Smooth muscle cell of the brain vasculature (primary cell): ENCODE data around the gene ARHGAP36.

Source experiments
- DNase-seq: peaks from one replicate; pipeline ENCODE4 v3.0.0-alpha.2; 2012; ENCODE audit warnings: low read depth, low spot score

The ARHGAP36 gene

DNA sequence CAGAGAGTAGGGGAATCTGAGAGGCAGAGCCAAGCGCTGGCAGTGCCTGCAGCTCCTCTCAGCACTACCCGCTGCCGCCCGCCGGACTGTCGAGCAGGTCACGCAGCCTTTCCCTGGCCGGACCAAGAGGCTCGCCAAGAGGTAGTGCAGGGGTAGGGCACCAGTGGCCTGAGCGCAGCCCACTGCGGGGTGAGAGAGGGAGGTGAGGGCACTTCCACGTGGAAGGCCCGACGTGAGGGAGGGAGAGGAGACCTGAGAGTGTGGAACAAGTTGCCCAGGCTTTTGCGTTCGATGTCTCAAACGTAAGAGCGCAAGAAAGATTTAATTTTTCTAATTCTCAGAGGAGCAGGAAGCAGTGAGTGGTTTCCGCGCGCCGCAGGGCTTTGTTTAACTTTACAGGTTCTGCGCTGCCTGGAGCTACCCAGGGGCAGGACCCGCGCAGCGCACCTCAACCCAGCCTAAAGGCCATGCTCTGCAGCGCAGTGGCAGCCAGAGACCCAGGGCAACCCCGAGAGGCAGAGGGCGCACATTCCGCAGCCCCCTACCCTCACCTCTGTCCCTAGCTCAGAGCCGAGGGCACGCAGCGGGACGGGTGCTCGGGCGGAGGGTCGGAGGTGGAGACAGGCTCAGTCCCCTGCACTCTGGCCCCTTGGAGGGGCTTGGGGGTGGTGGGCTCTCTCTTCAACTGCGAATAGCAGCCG is 14.9 kb downstream of the ARHGAP36 start:
- DNase-seq: no peak

DNA sequence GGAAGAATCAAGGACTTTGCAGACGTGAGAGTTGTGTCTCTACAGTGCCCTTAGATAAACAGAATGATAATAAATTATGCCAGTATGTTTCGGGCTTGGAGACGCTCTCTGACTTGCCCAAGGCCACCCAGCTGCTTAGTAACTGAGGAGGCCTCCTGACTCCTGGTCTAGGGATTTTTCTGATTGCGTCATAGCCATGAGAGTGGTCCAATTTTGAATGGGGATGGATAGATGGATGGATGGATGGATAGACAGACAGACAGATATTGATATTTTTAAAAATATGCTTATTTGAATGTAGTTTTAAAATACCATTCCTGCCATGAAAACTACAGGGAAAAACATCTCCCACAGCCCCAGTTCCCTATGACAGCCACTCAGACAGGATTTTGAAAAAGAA is 15.5 kb downstream of the ARHGAP36 start:
- no peak for DNase-seq

DNA sequence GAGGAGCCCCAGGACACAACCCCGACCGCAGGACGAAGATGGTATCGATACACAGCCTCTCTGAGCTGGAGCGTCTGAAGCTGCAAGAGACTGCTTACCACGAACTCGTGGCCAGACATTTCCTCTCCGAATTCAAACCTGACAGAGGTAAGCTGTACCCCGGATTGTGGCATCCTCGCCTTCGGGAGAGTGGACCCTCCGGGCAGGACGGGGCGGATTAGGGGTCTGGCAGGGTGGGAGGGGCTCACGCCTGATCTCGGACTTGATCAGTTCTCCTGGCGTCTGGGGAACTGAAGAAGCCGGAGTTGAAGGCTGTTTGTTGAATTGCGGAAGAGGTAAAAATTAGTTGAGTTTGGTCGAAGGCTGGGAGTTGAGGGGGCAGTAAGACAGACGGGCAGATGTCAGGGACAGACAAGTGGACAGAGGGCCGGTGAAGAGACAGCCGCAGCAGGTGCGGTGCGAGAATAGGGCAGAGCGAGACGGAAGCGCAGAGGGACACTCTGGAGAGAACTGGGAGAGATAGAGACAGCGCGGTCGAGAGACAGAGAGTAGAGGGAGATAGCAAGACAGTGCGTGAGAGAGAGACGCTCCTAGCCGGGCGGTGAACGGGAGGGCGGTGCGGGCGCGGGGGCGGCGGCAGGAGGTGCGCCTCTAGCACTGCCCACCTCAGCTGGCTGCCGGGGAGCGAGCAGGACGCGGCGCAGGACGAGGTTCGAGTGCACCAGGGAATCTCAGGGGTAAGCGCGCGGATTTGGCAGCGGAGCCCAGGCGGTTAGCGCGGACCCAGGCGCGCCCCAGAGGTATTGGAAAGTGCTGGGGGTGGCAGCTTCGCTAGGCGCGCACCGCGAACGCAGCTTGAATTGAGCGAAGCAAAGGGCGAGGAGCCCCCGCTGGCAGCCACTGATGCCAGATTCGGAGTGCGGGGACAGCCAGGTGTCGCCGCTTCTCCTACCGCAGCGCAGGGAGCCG is 23.9 kb downstream of the ARHGAP36 start:
- DNase-seq: no peak

GRCh38 chrX:131083510-131084142 is 25.5 kb downstream of the ARHGAP36 start:
- DNase-seq: no peak

DNA sequence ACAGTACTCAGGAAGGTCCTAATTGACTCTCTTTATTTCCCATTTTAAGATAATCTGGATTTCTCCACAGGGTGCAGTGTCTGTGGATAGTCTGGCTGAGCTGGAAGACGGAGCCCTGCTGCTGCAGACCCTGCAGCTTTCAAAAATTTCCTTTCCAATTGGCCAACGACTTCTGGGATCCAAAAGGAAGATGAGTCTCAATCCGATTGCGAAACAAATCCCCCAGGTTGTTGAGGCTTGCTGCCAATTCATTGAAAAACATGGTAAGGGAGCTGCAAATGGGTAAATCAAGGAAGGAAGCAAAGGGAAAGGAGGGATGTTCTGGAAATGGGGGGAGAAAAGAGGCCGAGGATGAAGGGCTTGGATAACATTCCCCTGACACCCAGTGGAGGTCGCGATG is 26.0 kb downstream of the ARHGAP36 start:
- no peak for DNase-seq

DNA sequence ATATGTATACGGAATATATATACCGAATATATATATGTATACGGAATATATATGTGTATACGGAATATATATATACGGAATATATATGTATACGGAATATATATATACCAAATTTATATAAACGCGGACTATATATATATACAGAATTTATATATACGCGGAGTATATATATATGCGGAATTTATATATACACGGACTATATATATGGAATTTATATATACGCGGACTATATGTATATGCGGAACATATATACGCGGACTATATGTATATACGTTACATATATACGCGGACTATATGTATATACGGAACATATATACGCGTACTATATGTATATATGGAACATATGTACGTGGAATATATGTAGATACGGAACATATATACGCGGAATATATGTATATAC is 78.6 kb downstream of the ARHGAP36 start:
- DNase-seq: no peak

DNA sequence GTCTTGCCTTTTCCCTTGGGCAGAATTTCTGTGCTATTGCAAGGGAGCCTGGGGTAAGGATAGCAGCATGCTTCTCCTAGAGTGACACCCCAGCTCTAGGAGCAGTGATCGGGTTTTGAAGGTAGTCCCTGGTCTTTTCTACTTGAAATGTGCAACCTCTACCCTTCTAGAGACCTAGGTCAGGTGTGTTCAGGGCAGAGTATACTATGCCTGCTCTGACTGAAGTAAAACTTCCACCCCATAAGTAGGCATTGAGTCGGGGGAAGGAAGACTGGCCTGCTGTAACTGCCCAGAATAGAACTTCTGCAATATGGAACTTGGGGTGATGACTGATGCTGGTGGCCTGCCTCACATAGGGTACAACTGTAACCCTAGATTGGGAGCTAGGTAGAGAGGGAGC is 80.9 kb downstream of the ARHGAP36 start:
- DNase-seq: no peak
